ENCODE results near the gene LAMC3. TPM values are rescaled to one million over a fixed set of nuclear protein-coding genes. Genes with fewer than 3 reads are reported as not detected.

Gene LAMC3
- total and polyA plus RNA-seq, 2 donors, result 0.61 to 2.6 TPM

DNA sequence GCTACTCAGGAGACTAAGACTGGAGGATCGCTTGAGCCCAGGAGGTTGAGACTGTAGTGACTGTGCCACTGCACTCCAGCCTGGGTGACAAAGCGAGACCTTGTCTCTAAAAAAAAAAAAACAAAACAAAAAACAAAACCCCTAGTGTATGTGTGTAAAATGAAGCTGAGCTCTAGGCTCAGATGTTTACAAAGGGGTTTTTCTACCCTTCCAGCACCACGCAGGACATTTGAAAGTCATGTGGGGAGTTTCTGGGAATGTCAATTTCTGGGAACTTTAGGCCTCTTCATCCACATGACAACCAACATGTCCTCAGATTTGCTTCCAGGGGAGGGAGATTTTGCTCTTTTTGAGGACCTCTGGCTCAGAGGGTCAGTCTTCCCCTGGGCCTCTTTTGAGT, 44.9 kb downstream of the LAMC3 start:
- WGBS, result 94% methylated on average over 3 of the region's 3 CpGs

GRCh38 chr9:131056781-131057506, 48.0 kb downstream of the LAMC3 start:
- no peaks in the 10 kb centered on the region for H3K4me1 ChIP-seq (ENCODE audit: control insufficient read depth in 2 of 2, insufficient read depth in 2 of 2, low read length in 2 of 2)
- WGBS, result 94% methylated on average over 14 of the region's 14 CpGs
- H3K36me3 ChIP-seq (ENCODE audit: control insufficient read depth in 2 of 2, insufficient read depth in 2 of 2, low read length in 1 of 2), result no peaks in the 10 kb centered on the region
- DNase-seq (ENCODE audit: low read depth in 6 of 9, low spot score in 9 of 9), result no peak
- H3K9me3 ChIP-seq (ENCODE audit: control insufficient read depth in 2 of 2, insufficient read depth in 1 of 2, low read length in 1 of 2), result no peaks in the 10 kb centered on the region
- no peak overlapping the region for H3K27ac ChIP-seq (ENCODE audit: low read depth in 1 of 2, low read length in 1 of 2)
- peaks cover 0 to 4% of the 10 kb centered on the region in 2 donors for H3K27me3 ChIP-seq (ENCODE audit: control insufficient read depth in 2 of 2, insufficient read depth in 1 of 2, low read length in 1 of 2)
- H3K4me3 ChIP-seq (ENCODE audit: low read length in 2 of 2), result no peak overlapping the region

More for the DNA sequence above, 44.9 kb downstream of the LAMC3 start:
- no peaks in the 10 kb centered on the region for H3K9me3 ChIP-seq (ENCODE audit: control insufficient read depth in 2 of 2, insufficient read depth in 1 of 2, low read length in 1 of 2)
- H3K27me3 ChIP-seq (ENCODE audit: control insufficient read depth in 2 of 2, insufficient read depth in 1 of 2, low read length in 1 of 2), result peaks cover 0 to 11% of the 10 kb centered on the region in 2 donors
- H3K4me3 ChIP-seq (ENCODE audit: low read length in 2 of 2), result no peak overlapping the region
- no peaks in the 10 kb centered on the region for H3K36me3 ChIP-seq (ENCODE audit: control insufficient read depth in 2 of 2, insufficient read depth in 2 of 2, low read length in 1 of 2)
- DNase-seq (ENCODE audit: low read depth in 6 of 9, low spot score in 9 of 9), result no peak
- no peaks in the 10 kb centered on the region for H3K4me1 ChIP-seq (ENCODE audit: control insufficient read depth in 2 of 2, insufficient read depth in 2 of 2, low read length in 2 of 2)
- H3K27ac ChIP-seq (ENCODE audit: low read depth in 1 of 2, low read length in 1 of 2), result no peak overlapping the region

- H3K27ac ChIP-seq (ENCODE audit: low read depth in 1 of 2, low read length in 1 of 2), result no peak overlapping the region
- H3K4me1 ChIP-seq (ENCODE audit: control insufficient read depth in 2 of 2, insufficient read depth in 2 of 2, low read length in 2 of 2), result no peaks in the 10 kb centered on the region
- no peaks in the 10 kb centered on the region for H3K36me3 ChIP-seq (ENCODE audit: control insufficient read depth in 2 of 2, insufficient read depth in 2 of 2, low read length in 1 of 2)
- no peak overlapping the region for H3K4me3 ChIP-seq (ENCODE audit: low read length in 2 of 2)
- no peak for DNase-seq (ENCODE audit: low read depth in 6 of 9, low spot score in 9 of 9)
- peaks cover 0 to 4% of the 10 kb centered on the region in 2 donors for H3K27me3 ChIP-seq (ENCODE audit: control insufficient read depth in 2 of 2, insufficient read depth in 1 of 2, low read length in 1 of 2)
- H3K9me3 ChIP-seq (ENCODE audit: control insufficient read depth in 2 of 2, insufficient read depth in 1 of 2, low read length in 1 of 2), result no peaks in the 10 kb centered on the region
- 91% methylated on average over 21 of the region's 21 CpGs for WGBS
Measured at GRCh38 chr9:131060900-131061630, 52.1 kb downstream of the LAMC3 start.

GRCh38 chr9:131062969-131063368, 54.0 kb downstream of the LAMC3 start:
- WGBS, result 92% methylated on average over 9 of the region's 9 CpGs
- H3K27ac ChIP-seq (ENCODE audit: low read depth in 1 of 2, low read length in 1 of 2), result no peak overlapping the region
- H3K27me3 ChIP-seq (ENCODE audit: control insufficient read depth in 2 of 2, insufficient read depth in 1 of 2, low read length in 1 of 2), result no peaks in the 10 kb centered on the region

DNA sequence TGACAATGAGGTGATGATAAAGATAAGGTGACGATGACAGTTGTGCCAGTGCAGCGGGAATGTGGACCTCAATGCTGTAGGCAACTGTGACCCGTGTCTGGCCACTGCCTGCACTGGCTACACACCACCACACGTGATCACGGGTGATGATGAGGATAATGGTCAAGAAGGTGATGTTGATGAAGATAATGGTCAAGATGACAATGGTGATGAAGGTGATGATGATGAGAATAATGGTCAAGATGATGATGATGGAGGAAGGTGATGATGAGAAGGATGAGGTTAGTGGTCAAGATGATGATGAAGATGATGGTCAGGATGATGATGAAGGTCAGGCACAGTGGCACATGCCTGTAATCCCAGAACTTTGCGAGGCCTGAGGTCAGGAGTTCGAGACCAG, 56.6 kb downstream of the LAMC3 start:
- Histone ChIP-seq H3K4me3 (ENCODE audit: low read length in 2 of 2) (no peak overlapping the region), H3K36me3 (ENCODE audit: control insufficient read depth in 2 of 2, insufficient read depth in 2 of 2, low read length in 1 of 2) (no peaks in the 10 kb centered on the region), H3K27ac (ENCODE audit: low read depth in 1 of 2, low read length in 1 of 2) (no peak overlapping the region), H3K4me1 (ENCODE audit: control insufficient read depth in 2 of 2, insufficient read depth in 2 of 2, low read length in 2 of 2) (no peaks in the 10 kb centered on the region), H3K9me3 (ENCODE audit: control insufficient read depth in 2 of 2, insufficient read depth in 1 of 2, low read length in 1 of 2) (no peaks in the 10 kb centered on the region), H3K27me3 (ENCODE audit: control insufficient read depth in 2 of 2, insufficient read depth in 1 of 2, low read length in 1 of 2) (no peaks in the 10 kb centered on the region)
- no peak for DNase-seq (ENCODE audit: low read depth in 6 of 9, low spot score in 9 of 9)
- WGBS, result 97% methylated on average over 7 of the region's 7 CpGs

More at GRCh38 chr9:131062969-131063368, 54.0 kb downstream of the LAMC3 start:
- H3K36me3 ChIP-seq (ENCODE audit: control insufficient read depth in 2 of 2, insufficient read depth in 2 of 2, low read length in 1 of 2), result no peaks in the 10 kb centered on the region
- H3K9me3 ChIP-seq (ENCODE audit: control insufficient read depth in 2 of 2, insufficient read depth in 1 of 2, low read length in 1 of 2), result no peaks in the 10 kb centered on the region
- DNase-seq (ENCODE audit: low read depth in 6 of 9, low spot score in 9 of 9), result no peak
- H3K4me1 ChIP-seq (ENCODE audit: control insufficient read depth in 2 of 2, insufficient read depth in 2 of 2, low read length in 2 of 2), result no peaks in the 10 kb centered on the region
- H3K4me3 ChIP-seq (ENCODE audit: low read length in 2 of 2), result no peak overlapping the region

GRCh38 chr9:131067625-131068024, 58.7 kb downstream of the LAMC3 start:
- no peaks in the 10 kb centered on the region for H3K27me3 ChIP-seq (ENCODE audit: control insufficient read depth in 2 of 2, insufficient read depth in 1 of 2, low read length in 1 of 2)
- H3K4me1 ChIP-seq (ENCODE audit: control insufficient read depth in 2 of 2, insufficient read depth in 2 of 2, low read length in 2 of 2), result no peaks in the 10 kb centered on the region
- H3K9me3 ChIP-seq (ENCODE audit: control insufficient read depth in 2 of 2, insufficient read depth in 1 of 2, low read length in 1 of 2), result no peaks in the 10 kb centered on the region
- H3K4me3 ChIP-seq (ENCODE audit: low read length in 2 of 2), result no peak overlapping the region
- H3K36me3 ChIP-seq (ENCODE audit: control insufficient read depth in 2 of 2, insufficient read depth in 2 of 2, low read length in 1 of 2), result no peaks in the 10 kb centered on the region
- DNase-seq (ENCODE audit: low read depth in 6 of 9, low spot score in 9 of 9), result no peak
- H3K27ac ChIP-seq (ENCODE audit: low read depth in 1 of 2, low read length in 1 of 2), result no peak overlapping the region
- 91% methylated on average over 9 of the region's 9 CpGs for WGBS

DNA sequence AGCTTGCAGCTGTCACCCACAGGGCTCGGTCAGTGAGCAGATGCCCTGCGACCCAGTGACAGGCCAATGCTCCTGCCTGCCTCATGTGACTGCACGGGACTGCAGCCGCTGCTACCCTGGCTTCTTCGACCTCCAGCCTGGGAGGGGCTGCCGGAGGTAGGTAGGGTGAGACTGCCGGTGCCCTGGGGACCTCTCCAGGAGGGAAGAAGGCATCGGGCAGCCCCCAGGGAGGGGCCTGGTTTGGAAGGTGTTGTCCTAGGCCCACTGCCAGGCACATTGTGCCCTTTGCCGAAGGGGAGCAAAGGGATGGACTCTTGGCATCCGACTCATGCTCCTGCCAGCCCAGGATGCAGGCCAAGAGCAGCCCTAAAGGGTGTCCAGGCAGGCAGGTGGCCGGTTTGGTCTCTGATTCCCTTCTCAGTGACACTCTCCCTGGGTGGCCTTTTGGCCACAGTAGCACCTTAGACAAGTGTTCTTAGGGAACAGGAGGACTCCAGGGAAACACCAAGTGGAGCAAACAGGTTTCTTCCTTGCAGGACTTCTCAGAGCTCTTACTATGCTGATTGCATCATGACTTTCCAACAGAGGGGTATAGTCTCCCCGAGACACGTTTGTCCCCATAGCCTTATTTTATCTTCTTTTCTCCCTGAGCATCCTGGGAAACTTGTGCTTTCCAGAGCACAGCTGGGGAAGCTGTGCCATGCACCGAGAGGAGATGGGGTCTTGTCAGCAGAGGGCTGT, 59.3 kb downstream of the LAMC3 start:
- 92% methylated on average over 14 of the region's 14 CpGs for WGBS
- no peak overlapping the region for H3K4me3 ChIP-seq (ENCODE audit: low read length in 2 of 2)
- H3K9me3 ChIP-seq (ENCODE audit: control insufficient read depth in 2 of 2, insufficient read depth in 1 of 2, low read length in 1 of 2), result no peaks in the 10 kb centered on the region
- no peak overlapping the region for H3K27ac ChIP-seq (ENCODE audit: low read depth in 1 of 2, low read length in 1 of 2)
- H3K36me3 ChIP-seq (ENCODE audit: control insufficient read depth in 2 of 2, insufficient read depth in 2 of 2, low read length in 1 of 2), result no peaks in the 10 kb centered on the region
- no peaks in the 10 kb centered on the region for H3K27me3 ChIP-seq (ENCODE audit: control insufficient read depth in 2 of 2, insufficient read depth in 1 of 2, low read length in 1 of 2)
- no peak for DNase-seq (ENCODE audit: low read depth in 6 of 9, low spot score in 9 of 9)
- no peaks in the 10 kb centered on the region for H3K4me1 ChIP-seq (ENCODE audit: control insufficient read depth in 2 of 2, insufficient read depth in 2 of 2, low read length in 2 of 2)

- H3K27ac ChIP-seq (ENCODE audit: low read depth in 1 of 2, low read length in 1 of 2), result no peak overlapping the region
- DNase-seq (ENCODE audit: low read depth in 6 of 9, low spot score in 9 of 9), result no peak
- H3K9me3 ChIP-seq (ENCODE audit: control insufficient read depth in 2 of 2, insufficient read depth in 1 of 2, low read length in 1 of 2), result no peaks in the 10 kb centered on the region
- no peaks in the 10 kb centered on the region for H3K36me3 ChIP-seq (ENCODE audit: control insufficient read depth in 2 of 2, insufficient read depth in 2 of 2, low read length in 1 of 2)
- no peaks in the 10 kb centered on the region for H3K27me3 ChIP-seq (ENCODE audit: control insufficient read depth in 2 of 2, insufficient read depth in 1 of 2, low read length in 1 of 2)
- no peaks in the 10 kb centered on the region for H3K4me1 ChIP-seq (ENCODE audit: control insufficient read depth in 2 of 2, insufficient read depth in 2 of 2, low read length in 2 of 2)
- 98% methylated on average over 15 of the region's 15 CpGs for WGBS
- no peak overlapping the region for H3K4me3 ChIP-seq (ENCODE audit: low read length in 2 of 2)
Measured at GRCh38 chr9:131069699-131070098, 60.7 kb downstream of the LAMC3 start.
